Inferior parietal cortex (tissue), 1 donor: Measurements from ENCODE around the gene KRTAP5-6.
"Not testable (repeated sequence)": the region's sequence is repeated elsewhere in the genome, so short reads cannot be mapped to it uniquely, and the experiment has no call there.

Experiments
- DNase-seq: peaks from one replicate; pipeline ENCODE4 v3.0.0-alpha.2; 2016; ENCODE audit errors: extremely low spot score

KRTAP5-6 gene

GRCh38 chr11:1683904-1684572 lies 13.0 kb upstream of the KRTAP5-6 start:
- DNase-seq: not testable (repeated sequence)

DNA sequence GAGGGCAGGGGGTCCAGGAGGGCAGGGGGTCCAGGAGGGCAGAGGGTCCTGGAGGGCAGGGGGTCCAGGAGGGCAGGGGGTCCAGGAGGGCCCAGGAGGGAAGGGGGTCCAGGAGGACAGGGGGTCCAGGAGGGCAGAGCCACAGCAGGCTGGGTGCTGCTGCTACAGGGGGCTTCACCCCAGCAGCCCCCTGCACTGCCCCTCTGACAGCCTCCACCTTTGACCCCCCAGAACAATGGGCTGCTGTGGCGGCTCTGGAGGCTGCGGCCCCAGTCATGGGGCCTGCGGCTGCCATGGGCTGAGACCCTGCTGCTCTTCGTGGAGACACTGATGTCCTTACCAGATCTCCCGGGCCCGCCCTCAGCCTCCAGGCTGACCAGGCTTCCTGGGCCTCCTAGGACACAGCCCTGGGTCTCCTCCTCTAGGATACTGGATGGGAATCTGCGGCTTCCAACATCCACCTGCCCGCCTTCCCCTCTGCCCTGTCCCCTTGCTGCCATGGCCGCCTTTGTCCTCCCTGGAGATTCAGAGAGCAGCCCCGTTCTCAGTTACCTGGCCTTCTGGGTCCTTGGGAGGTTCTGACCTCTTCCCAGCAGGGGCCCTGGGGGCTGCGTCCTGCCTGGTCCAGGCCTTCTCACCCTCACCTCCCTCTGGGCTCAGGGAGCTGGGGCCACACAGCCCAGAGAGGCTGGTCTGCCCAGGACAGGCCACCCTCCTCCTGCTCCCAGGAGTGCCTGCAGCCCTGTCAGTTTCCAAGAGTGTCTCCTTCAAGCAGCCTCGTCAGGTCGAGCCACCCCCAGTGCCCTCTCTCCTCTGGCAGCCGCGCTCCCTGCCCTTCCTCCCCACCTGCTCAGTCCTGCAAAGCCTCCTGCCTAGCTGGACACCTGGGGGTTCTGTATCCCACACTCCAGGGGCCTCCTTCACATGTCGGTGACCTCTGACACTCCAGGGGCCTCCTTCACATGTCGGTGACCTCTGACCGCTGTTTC lies 11.8 kb upstream of the KRTAP5-6 start:
- not testable (repeated sequence) for DNase-seq

DNA sequence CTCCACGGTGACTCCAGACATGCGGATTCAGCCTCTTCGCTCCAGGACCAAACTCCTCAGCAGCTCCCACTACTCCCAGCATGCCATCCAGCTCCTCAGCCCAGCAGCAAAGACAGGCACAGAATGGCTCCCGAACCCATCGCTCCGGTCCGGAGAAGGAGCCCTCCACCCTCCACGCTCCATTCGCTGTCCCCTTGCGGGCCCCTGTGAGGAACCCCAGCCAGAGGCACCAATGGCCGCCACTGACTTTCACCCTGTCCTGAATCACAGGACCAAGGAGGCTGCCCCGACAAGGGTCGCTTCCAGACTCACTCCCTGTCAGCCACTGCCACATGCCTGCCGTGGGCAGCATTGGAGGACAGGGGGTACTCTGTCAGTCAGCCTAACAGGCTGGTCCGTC lies 10.8 kb upstream of the KRTAP5-6 start:
- DNase-seq: not testable (repeated sequence)

DNA sequence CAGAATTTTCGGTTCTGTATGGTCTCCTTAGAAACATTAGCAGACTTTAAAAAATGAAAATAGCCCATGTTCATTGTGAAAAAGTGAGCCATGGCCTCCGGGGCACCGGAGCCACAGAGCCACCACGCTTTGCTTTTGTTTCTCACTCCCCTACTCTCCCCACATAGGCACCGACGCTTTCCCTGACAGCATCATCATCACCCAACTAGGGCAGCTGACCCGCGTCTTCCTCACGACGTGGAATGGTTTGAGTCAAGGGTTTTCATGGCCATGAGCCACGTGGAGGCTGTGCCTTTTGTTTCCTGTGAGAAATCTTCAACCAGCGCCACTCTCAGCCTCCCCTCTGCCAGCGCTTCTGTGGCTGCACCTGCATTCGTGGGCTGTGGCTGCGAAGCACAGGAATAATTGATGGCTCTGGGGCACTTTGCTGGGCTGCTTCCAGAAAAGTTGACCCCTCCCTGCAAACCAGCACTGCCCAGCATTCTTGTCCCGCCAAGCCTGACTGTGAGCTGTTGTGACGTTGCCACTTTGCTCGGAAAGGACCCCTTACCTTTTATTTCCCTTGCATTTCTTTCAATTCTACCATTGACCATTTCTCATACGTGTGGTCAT lies 8.6 kb upstream of the KRTAP5-6 start:
- DNase-seq: not testable (repeated sequence)

DNA sequence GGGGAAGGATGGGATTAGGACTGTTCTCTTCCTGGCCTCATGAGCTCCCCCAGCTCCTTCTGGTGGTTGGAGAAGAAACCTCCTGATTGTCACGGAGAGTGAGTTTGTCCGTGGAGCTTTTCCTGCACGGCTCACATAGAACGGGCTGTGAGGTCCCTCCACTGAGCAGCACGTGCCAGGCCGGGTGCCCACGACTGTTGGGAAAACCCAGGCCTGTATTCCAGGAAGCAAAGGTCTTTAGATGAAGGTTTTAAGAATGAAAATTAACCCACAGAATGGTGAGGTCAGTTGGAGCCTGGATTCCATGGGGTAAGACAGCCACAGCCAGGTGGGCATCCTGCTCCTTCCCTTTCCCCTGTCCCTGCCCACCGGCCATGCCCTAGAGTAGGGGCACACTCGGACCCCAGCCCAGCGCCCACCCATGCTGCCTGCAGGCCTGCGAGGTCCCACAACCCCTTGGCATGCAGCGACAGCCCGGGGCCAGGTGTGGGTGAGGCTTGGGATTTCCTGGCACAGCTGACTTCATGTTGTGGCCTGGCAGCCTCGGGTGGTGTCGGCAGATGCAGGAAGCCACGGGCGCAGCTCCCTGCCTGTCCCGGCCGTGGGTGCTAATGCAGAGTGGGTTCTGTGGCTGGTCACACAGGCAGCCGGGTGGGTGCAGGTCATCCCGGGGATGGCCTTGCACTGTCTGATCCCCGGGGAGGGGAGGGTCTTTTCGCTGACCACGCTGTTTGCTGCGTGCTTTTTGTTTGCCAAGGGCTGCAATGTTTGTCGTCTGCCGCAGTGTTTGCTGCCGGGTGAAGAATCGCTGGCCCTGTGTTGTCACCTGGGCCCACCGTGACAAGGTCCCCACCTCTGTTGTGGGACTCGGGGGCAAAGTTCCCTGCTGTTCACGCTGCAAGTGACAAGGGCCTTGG lies 7.5 kb upstream of the KRTAP5-6 start:
- DNase-seq: not testable (repeated sequence)

DNA sequence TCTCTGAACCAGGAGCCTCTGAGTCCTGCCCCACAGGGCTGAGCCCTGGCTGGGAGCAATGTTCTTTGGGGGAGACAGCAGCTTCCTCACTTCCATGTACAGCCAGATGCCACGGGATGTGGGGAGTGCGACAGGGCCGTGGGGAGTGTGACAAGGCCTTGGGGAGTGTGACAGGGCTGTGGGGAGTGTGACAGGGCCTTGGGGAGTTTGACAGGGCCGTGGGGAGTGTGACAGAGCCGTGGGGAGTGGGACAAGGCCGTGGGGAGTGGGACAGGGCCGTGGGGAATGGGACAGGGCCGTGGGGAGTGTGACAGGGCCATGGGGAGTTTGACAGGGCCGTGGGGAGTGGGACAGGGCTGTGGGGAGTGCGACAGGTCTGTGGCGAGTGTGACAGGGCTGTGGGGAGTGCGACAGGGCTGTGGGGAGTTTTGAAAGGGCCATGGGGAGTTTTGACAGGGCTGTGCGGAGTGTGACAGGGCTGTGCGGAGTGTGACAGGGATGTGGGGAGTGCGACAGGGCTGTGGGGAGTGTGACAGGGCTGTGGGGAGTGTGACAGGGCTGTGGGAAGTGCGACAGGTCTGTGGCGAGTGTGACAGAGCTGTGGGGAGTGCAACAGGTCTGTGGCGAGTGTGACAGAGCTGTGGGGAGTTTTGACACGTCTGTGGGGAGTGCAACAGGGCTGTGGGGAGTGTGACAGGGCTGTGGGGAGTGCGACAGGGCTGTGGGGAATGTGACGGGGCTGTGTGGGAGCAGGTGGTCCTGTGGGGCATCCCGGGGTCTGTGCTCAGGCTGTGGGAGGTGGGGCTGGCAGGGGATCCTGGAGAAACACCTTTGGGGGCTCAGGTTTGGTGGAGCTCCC lies 6.6 kb upstream of the KRTAP5-6 start:
- no peak for DNase-seq

- DNase-seq: no peak
Measured at GRCh38 chr11:1691026-1691877, 5.7 kb upstream of the KRTAP5-6 start.

GRCh38 chr11:1691878-1692707 lies 4.9 kb upstream of the KRTAP5-6 start:
- DNase-seq: no peak

GRCh38 chr11:1692708-1693326 lies 4.2 kb upstream of the KRTAP5-6 start:
- DNase-seq: no peak

- DNase-seq: peak; percentile 71
Measured at GRCh38 chr11:1693327-1694063, 3.5 kb upstream of the KRTAP5-6 start.

GRCh38 chr11:1694064-1694845 lies 2.7 kb upstream of the KRTAP5-6 start:
- peak; percentile 87 for DNase-seq

GRCh38 chr11:1694846-1695547 lies 2.0 kb upstream of the KRTAP5-6 start:
- DNase-seq: no peak

DNA sequence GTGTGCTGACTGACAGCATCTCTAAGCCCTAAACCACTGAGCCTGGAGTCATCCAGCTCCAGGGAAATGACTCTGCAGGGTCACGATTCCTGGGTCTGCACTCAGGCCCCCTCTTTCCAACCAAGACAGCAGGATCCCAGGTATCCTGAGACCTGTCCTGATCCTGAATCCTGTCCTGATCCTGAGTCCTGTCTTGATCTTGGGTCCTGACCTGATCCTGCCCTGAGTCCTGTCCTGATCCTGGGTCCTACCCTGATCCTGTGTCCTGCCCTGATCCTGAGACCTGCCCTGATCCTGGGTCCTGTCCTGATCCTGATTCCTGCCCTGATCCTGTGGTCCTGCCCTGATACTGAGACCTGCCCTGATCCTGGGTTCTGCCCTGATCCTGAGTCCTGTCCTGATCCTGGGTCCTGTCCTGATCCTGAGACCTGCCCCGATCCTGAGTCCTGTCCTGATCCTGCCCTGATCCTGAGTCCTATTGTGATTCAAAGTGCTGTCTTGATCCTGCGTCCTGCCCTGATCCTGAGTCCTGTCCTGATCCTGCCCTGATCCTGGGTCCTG lies 1.4 kb upstream of the KRTAP5-6 start:
- DNase-seq: no peak

DNA sequence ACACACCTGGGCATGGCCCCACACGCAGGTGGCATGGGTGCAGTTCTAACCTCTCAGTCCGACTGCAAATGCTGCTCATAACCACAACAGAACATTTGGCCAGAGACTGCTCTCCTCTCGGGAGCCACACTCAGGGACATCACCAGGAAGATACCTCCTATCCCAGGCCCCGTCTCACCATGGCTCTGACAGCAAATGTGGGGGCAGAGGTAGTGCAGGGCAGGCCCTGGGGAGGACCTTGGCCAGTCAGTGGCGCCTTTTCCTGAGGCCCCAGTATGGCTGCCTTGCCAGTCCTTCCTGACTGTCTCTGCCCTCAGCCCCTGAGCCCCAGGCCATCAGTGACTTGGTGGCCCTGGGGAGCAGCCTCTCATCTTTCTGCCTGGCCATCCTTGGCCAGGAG lies 2.8 kb downstream of the KRTAP5-6 start:
- DNase-seq: no peak

GRCh38 chr11:1701091-1701807 lies 4.3 kb downstream of the KRTAP5-6 start:
- DNase-seq: no peak
